H9 (cell line): ENCODE measurements around the gene LSMEM2. TPM values are rescaled to one million over a fixed set of nuclear protein-coding genes. Genes with fewer than 3 reads are reported as not detected.

Source experiments
- DNase-seq: peaks from one replicate; pipeline ENCODE4 v3.0.0-alpha.2; 2017
- H2AFZ ChIP-seq: one replicate; pipeline ENCODE4 v1.6.1; 2013; ENCODE audit warnings: mild to moderate bottlenecking, low read length, control low read depth, moderate library complexity
- H2AK5ac ChIP-seq: 2 replicates; pipeline ENCODE4 v1.6.1; 2013; ENCODE audit warnings: low read length, control low read depth, mixed read lengths; ENCODE audit not compliant: insufficient read length
- H2BK120ac ChIP-seq: one replicate; pipeline ENCODE4 v1.6.1; 2013; ENCODE audit warnings: low read depth, mild to moderate bottlenecking, low read length, control low read depth, inconsistent platforms; ENCODE audit not compliant: poor library complexity, severe bottlenecking
- H2BK12ac ChIP-seq: 2 replicates; pipeline ENCODE4 v1.6.1; 2013; ENCODE audit warnings: low read length, control low read depth, mixed read lengths, low read depth; ENCODE audit not compliant: insufficient read length
- H2BK15ac ChIP-seq: 2 replicates; pipeline ENCODE4 v1.6.1; 2013; ENCODE audit warnings: low read depth, low read length, control low read depth
- H2BK20ac ChIP-seq: one replicate; pipeline ENCODE4 v1.6.1; 2013; ENCODE audit warnings: low read depth, mild to moderate bottlenecking, low read length, control low read depth, inconsistent platforms; ENCODE audit not compliant: poor library complexity, severe bottlenecking
- H2BK5ac ChIP-seq: 2 replicates; pipeline ENCODE4 v1.6.1; 2013; ENCODE audit warnings: low read length, control low read depth, mixed read lengths; ENCODE audit not compliant: insufficient read length
- H3K14ac ChIP-seq: 2 replicates; pipeline ENCODE4 v1.6.1; 2013; ENCODE audit warnings: low read length, control low read depth; ENCODE audit not compliant: insufficient read depth
- H3K18ac ChIP-seq: 2 replicates; pipeline ENCODE4 v1.6.1; 2013; ENCODE audit warnings: low read depth, mild to moderate bottlenecking, mixed read lengths, low read length, control low read depth; ENCODE audit not compliant: insufficient read length
- H3K23ac ChIP-seq: 2 replicates; pipeline ENCODE4 v1.6.1; 2013; ENCODE audit warnings: low read length, control low read depth, mixed read lengths, low read depth; ENCODE audit not compliant: insufficient read length
- H3K23me2 ChIP-seq: 2 replicates; pipeline ENCODE4 v1.6.1; 2013; ENCODE audit warnings: low read depth, mild to moderate bottlenecking, mixed read lengths, low read length, control low read depth; ENCODE audit not compliant: insufficient read length, poor library complexity, severe bottlenecking
- H3K27ac ChIP-seq: 2 replicates; pipeline ENCODE4 v1.5.1; 2013; ENCODE audit warnings: low read length, control low read depth, mixed read lengths, low read depth; ENCODE audit not compliant: insufficient read length
- H3K27me3 ChIP-seq: 2 replicates; pipeline ENCODE4 v1.6.1; 2013; ENCODE audit warnings: low read length, control low read depth, inconsistent platforms; ENCODE audit not compliant: insufficient read depth
- H3K4ac ChIP-seq: 2 replicates; pipeline ENCODE4 v1.6.1; 2013; ENCODE audit warnings: low read depth, mild to moderate bottlenecking, control low read depth, inconsistent platforms, low read length, moderate library complexity
- H3K4me1 ChIP-seq: 2 replicates; pipeline ENCODE4 v1.6.1; 2013; ENCODE audit warnings: low read length, control low read depth, inconsistent platforms; ENCODE audit not compliant: insufficient read depth
- H3K4me2 ChIP-seq: 2 replicates; pipeline ENCODE4 v1.6.1; 2013; ENCODE audit warnings: low read length, control low read depth, mixed read lengths; ENCODE audit not compliant: insufficient read length, insufficient read depth
- H3K56ac ChIP-seq: 2 replicates; pipeline ENCODE4 v1.6.1; 2013; ENCODE audit warnings: low read depth, mild to moderate bottlenecking, mixed read lengths, low read length, control low read depth; ENCODE audit not compliant: insufficient read length
- H3K79me1 ChIP-seq: 2 replicates; pipeline ENCODE4 v1.6.1; 2013; ENCODE audit warnings: low read depth, mild to moderate bottlenecking, moderate library complexity, low read length, control low read depth, inconsistent platforms; ENCODE audit not compliant: insufficient read depth, poor library complexity, severe bottlenecking
- H3K79me2 ChIP-seq: 2 replicates; pipeline ENCODE4 v1.6.1; 2013; ENCODE audit warnings: low read length, control low read depth, inconsistent platforms; ENCODE audit not compliant: insufficient read depth
- H3K9ac ChIP-seq: 2 replicates; pipeline ENCODE4 v1.6.1; 2013; ENCODE audit warnings: low read length, control low read depth, mixed read lengths; ENCODE audit not compliant: insufficient read length; ENCODE audit errors: extremely low read depth
- H3K9me3 ChIP-seq: one replicate; pipeline ENCODE4 v1.6.1; 2013; ENCODE audit warnings: low read depth, low read length, inconsistent platforms; ENCODE audit not compliant: control insufficient read depth
- H3T11ph ChIP-seq: one replicate; pipeline ENCODE4 v1.6.1; 2013; ENCODE audit warnings: mild to moderate bottlenecking, low read length, control low read depth, inconsistent platforms
- H4K20me1 ChIP-seq: one replicate; pipeline ENCODE4 v1.6.1; 2013; ENCODE audit not compliant: control insufficient read depth, insufficient read length, insufficient read depth
- H4K5ac ChIP-seq: 2 replicates; pipeline ENCODE4 v1.6.1; 2013; ENCODE audit warnings: low read depth, mild to moderate bottlenecking, mixed read lengths, low read length, control low read depth; ENCODE audit not compliant: insufficient read length
- H4K8ac ChIP-seq: replicated peaks from 2 replicates; pipeline ENCODE4 v1.6.1; 2013; ENCODE audit warnings: low read length, control low read depth, mixed read lengths, low read depth; ENCODE audit not compliant: insufficient read length
- H4K91ac ChIP-seq: 2 replicates; pipeline ENCODE4 v1.6.1; 2013; ENCODE audit warnings: low read depth, mild to moderate bottlenecking, moderate library complexity, mixed read lengths, low read length, control low read depth; ENCODE audit not compliant: insufficient read length
- H3K27ac Mint-ChIP-seq, 3 experiments: 2 replicates in 2 of 3; 3 replicates in 1 of 3; pipeline ENCODE4 v1.8.0; 2020 to 2021; ENCODE audit warnings: mixed read lengths in 3 of 3, mild to moderate bottlenecking in 1 of 3, moderate library complexity in 1 of 3
- H3K27me3 Mint-ChIP-seq: 2 replicates; pipeline ENCODE4 v1.8.0; 2021; ENCODE audit warnings: low read depth, mild to moderate bottlenecking, moderate library complexity, mixed read lengths
- H3K36me3 Mint-ChIP-seq, 3 experiments: 2 replicates in 2 of 3; 3 replicates in 1 of 3; pipeline ENCODE4 v1.8.0; 2020 to 2021; ENCODE audit warnings: low read depth in 3 of 3, mixed read lengths in 3 of 3; ENCODE audit not compliant: insufficient read depth in 1 of 3
- H3K4me1 Mint-ChIP-seq, 2 experiments: 2 replicates each; pipeline ENCODE4 v1.8.0; 2020; ENCODE audit warnings: mixed read lengths in 2 of 2
- H3K4me3 Mint-ChIP-seq, 2 experiments: 2 replicates in 1 of 2; 3 replicates in 1 of 2; pipeline ENCODE4 v1.8.0; 2020 to 2021; ENCODE audit warnings: mild to moderate bottlenecking in 2 of 2, mixed read lengths in 2 of 2, moderate library complexity in 1 of 2
- H3K9me3 Mint-ChIP-seq, 2 experiments: 2 replicates in 1 of 2; 3 replicates in 1 of 2; pipeline ENCODE4 v1.8.0; 2020; ENCODE audit warnings: mild to moderate bottlenecking in 2 of 2, mixed read lengths in 2 of 2, moderate library complexity in 1 of 2
- WGBS: extraction: QIAGEN DNeasy Blood & Tissue Kit; methylation state at CpG from one replicate; pipeline ENCODE4 v1.1.7; 2013; ENCODE audit warnings: missing lambda C conversion rate, low lambda C conversion rate, mixed read lengths; ENCODE audit not compliant: insufficient read length; ENCODE audit errors: extremely low coverage; 5-methylcytosine and 5-hydroxymethylcytosine counted together
- long read RNA-seq: library from polyadenylated mRNA; unstranded; transcript quantifications from one replicate; pipeline ENCODE4 v2.0.0, GENCODE V29; 2020
- total RNA-seq: library from RNA; stranded (reverse); gene quantifications from 2 replicates; pipeline ENCODE4 v1.2.1, GENCODE V29; 2021
- TF ChIP-seq, protein P1 (sequence below): fragments of 200-600 bp; sonication (generic); conservative IDR thresholded peaks from 3 replicates; pipeline ENCODE4 v1.8.0; 2021; ENCODE audit warnings: antibody characterized with exemption, mild to moderate bottlenecking

The LSMEM2 gene
- total RNA-seq, result 0.24 and 0.50 TPM in 2 replicates
- long read RNA-seq, partial matches to known transcripts, result 0 of 1 reads
- long read RNA-seq, other reads (novel, unspliced or antisense), result 1 of 1 reads

DNA sequence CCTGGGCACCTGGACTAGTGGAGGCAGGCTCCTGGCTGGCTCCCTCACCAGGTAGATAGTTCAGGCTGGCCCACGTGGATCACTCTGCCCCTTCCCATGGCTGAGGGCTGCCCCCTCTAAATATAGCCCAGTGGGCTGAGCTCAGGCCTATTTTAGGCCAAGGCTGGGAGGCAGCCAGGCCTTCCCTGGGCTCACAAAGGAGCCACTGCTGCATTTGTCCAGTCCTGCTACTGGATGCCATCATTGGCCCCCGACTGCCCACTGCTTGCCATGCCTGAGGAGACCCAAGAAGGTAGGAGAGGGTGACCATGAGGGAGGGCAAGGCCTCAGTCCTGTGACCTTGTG, at the start of gene LSMEM2:
LSMEM2 (plus strand) TSS at position 208 of the 345 bp plus-strand sequence; CDS start at position 235, 27 bp downstream.
- Mint-ChIP-seq H3K27ac (peak within 1 kb of the TSS in 2 of 3 experiments; percentile 34 to 95; a peak in 2 of 7 replicates), H3K4me3 (no peak within 1 kb of the TSS), H3K36me3 (no peaks in the 10 kb centered on the region; a peak in 1 of 7 replicates), H3K9me3 (no peaks in the 10 kb centered on the region), H3K4me1 (peaks cover 19 to 22% of the 10 kb centered on the region in 2 experiments), H3K27me3 (peaks cover 50% of the 10 kb centered on the region)
- Histone ChIP-seq H2AFZ (no peak within 1 kb of the TSS), H3K23ac (no peak within 1 kb of the TSS), H2BK15ac (no peak within 1 kb of the TSS), H2BK120ac (no peak within 1 kb of the TSS), H4K91ac (no peak within 1 kb of the TSS), H3K4me2 (no peak within 1 kb of the TSS), H3K4me1 (no peaks in the 10 kb centered on the region), H3K27ac (no peak within 1 kb of the TSS), H3K14ac (no peak within 1 kb of the TSS), H2BK20ac (no peak within 1 kb of the TSS), H3K9ac (no peak within 1 kb of the TSS), H2BK12ac (no peak within 1 kb of the TSS), H3K18ac (no peak within 1 kb of the TSS), H4K5ac (no peak within 1 kb of the TSS), H4K8ac (no peak within 1 kb of the TSS), H3K27me3 (peaks cover 7% of the 10 kb centered on the region; the same call in 1 of the 2 replicates), H3T11ph (no peak within 1 kb of the TSS), H2AK5ac (no peak within 1 kb of the TSS), H4K20me1 (no peaks in the 10 kb centered on the region), H3K79me2 (no peaks in the 10 kb centered on the region), H3K4ac (no peak within 1 kb of the TSS), H3K9me3 (no peaks in the 10 kb centered on the region), H3K56ac (no peak within 1 kb of the TSS), H3K79me1 (no peaks in the 10 kb centered on the region), H2BK5ac (no peak within 1 kb of the TSS), H3K23me2 (peaks cover 6% of the 10 kb centered on the region)
- TF ChIP-seq, protein P1, sequence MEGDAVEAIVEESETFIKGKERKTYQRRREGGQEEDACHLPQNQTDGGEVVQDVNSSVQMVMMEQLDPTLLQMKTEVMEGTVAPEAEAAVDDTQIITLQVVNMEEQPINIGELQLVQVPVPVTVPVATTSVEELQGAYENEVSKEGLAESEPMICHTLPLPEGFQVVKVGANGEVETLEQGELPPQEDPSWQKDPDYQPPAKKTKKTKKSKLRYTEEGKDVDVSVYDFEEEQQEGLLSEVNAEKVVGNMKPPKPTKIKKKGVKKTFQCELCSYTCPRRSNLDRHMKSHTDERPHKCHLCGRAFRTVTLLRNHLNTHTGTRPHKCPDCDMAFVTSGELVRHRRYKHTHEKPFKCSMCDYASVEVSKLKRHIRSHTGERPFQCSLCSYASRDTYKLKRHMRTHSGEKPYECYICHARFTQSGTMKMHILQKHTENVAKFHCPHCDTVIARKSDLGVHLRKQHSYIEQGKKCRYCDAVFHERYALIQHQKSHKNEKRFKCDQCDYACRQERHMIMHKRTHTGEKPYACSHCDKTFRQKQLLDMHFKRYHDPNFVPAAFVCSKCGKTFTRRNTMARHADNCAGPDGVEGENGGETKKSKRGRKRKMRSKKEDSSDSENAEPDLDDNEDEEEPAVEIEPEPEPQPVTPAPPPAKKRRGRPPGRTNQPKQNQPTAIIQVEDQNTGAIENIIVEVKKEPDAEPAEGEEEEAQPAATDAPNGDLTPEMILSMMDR, result no peak
- WGBS, result no CpG with 5 or more reads among the region's 2 CpGs
- no peak for DNase-seq
